GM19467 (cell line): ENCODE results near the gene ZNF607.
"Not testable (repeated sequence)": the region's sequence is repeated elsewhere in the genome, so short reads cannot be mapped to it uniquely, and the experiment has no call there.

Experiments
- ATAC-seq: cut with Tn5 transposase; IDR thresholded peaks from one replicate; pipeline ENCODE4 v1.9.1; 2021; ENCODE audit warnings: mild to moderate bottlenecking, moderate library complexity; ENCODE audit not compliant: unreplicated experiment

The ZNF607 gene

DNA sequence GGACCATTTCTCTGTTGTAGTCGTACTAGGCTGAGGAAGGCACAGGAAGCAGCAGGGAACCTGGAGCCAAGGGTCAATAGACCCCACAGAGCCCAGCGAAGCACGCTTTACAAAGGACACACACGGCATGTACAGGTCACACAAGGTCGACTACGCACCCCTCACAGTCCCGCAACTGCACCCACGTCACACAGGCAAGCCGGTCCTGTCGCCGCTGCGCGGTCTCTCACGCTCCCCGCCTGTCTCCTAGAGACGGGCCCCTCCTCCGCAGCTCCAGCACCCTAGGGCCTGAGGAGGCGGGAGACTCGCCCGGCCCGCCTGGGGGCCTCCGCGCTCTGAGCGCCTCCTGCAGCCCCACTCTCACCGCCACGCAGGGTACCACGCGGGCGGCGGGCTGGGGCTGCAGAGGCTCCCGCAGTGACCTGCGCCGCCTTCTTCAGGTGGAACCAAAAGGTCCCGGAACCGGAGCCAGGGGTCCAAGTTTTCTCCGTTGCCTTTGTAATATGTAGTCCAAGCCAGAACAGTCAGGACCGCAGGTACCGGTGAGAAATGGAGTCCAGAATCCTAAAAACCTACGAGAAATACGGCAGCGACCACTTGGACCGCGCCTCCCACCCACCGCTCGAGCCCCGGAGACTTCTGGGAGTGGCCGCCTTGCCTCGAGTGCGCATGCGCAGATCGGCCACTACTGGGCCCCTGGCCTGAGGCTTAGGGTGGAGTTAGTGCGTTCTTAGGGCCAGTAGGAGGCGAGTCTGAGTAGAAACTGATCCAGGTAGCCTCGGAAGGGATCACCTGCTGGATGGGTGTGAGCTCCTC lies at the start of gene ZNF607:
TSS of gene ZNF607 (minus strand) at position 651 of the 816 bp plus-strand sequence. CDS start 8,143 bp downstream, outside the sequence.
- peak; percentile 87 for ATAC-seq

DNA sequence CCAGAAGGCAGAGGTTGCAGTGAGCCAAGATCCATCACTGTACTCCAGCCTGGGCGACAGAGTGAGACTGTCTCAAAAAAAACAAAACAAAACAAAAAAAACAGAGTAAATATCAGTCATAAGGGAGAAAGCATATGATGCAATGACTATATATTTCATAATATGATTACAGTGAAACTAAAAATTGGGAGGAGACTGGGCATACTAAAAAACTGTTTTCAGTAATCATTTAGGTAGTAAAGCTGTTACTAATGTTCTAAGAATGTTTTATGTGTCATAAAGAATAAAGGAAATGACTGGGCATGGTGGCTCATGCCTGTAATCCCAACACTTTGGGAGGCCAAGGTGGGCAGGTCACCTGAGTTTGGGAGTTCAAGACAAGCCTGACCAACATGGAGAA lies 43.9 kb upstream of the ZNF607 start:
- ATAC-seq = no peak

DNA sequence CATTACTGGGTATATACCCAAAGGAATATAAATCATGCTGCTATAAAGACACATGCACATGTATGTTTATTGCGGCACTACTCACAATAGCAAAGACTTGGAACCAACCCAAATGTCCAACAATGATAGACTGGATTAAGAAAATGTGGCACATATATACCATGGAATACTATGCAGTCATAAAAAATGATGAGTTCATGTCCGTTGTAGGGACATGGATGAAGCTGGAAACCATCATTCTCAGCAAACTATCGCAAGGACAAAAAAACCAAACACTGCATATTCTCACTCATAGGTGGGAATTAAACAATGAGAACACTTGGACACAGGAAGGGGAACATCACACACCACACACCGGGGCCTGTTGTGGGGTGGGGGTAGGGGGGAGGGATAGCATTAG lies 38.1 kb upstream of the ZNF607 start:
- not testable (repeated sequence) for ATAC-seq

DNA sequence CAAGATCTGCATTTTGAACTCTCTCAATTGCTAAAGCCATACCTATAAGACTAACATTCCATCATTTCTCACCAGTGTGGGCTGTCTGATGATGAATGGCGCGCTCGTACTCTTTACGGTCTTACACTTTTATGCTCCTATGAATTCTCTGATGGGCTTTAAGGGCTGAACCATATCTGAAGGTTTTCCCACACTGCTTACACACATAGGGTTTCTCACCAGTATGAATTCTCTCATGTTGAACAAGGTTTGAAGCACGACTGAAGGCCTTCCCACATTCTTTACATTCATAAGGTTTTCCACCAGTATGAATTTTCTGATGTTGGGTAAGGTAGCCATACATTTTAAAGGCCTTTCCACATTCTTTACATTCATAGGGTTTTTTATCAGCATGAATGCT lies 18.8 kb upstream of the ZNF607 start:
- ATAC-seq = no peak

DNA sequence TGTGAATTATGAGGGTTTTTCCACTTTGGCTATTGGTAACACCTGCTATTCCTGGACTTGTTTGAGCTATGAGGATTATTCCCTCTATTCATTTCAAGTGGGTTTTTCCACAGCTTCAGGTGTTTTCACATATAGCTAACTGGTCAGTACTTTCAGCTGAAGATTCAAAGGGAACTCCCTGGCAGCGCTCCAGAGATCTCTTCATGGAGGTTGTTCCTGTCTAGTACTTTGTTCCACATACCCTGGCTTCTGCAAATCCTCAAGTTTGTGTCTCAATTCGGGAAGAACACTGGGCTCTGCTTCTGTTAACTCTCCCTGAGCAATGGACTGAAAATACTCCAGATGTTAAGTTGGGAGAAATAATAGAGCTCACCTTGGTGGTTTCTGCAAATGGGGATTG lies 5.6 kb upstream of the ZNF607 start:
- ATAC-seq = no peak

DNA sequence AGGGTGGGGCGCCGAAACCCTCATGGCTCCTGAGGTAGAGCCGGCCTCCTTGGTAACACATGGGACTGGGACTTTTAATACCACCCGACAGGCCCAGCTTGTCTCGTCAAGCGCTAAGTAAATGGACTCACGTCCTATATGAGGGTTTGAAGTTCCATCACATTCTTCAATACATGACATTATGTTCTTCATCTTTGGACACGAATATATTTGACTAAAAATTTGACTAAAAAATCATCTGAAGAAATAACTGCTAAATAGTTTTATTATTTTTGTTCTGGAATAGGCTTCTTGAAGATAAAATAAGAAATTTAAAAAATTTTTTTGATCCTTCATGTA lies 335 bp upstream of the ZNF607 start:
- no peak for ATAC-seq

DNA sequence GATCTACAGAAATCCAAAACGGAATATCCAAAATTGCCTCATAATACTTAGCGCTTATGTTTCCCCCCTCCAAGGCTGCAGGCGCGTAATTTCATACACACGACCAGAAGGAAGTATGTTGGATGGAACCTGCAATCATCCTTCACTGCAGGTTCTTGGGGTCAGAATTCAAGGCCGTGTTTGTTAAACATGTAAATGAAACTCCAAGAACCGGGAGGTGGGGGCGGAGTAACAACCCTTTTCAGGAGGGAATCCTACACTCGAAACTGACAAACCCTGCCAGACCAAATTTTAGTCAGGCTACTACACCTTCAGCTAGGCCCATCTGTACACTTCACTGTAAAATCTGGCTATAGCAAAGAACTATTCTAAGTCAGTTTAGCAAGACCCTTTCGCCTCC lies 1.3 kb downstream of the ZNF607 start:
- no peak for ATAC-seq

DNA sequence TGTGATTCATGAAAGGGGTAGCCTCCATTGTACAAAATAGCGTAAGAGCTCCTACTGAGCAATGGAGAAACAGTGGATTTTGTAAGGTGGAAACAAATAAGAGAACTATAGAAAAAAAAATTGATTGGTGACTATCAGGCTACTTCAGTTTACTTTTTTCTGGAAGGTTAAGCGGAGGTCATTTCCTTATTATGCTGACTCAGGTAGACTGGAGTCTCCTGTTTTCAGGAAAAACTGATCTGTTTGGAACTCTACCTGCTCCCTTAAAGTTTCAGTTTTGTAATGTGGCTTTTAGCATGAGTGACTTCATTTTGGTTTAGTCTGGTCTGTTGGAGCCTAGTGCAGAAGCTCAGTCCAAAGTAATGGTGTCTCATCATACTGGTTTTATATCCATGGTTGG lies 3.4 kb downstream of the ZNF607 start:
- no peak for ATAC-seq

DNA sequence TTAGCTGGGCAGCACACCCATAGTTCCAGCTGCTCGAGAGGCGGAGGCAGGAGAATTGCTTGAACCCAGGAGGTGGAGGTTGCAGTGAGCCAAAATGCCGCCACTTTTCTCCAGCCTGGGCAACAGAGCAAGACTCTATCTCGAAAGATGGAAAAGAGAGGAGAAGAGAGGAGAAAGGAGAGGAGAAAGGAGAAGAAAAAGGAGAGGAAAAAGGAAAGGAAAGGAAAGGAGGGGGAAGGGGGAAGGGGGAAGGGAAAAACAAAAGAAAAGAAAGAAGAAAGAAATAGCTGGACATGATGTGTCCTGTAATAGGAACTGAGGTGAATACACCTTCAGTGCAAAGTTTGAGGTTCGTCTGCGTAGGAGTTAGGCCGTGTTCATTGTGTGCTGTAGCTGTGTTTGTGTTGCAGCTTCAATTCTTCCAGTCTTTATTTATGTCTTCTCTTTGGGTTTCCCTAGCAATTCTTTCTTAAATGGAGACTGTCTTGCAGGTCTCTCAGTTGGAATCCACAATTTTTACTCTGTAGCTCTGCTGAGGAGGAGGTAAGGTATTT lies 13.4 kb downstream of the ZNF607 start:
- no peak for ATAC-seq

DNA sequence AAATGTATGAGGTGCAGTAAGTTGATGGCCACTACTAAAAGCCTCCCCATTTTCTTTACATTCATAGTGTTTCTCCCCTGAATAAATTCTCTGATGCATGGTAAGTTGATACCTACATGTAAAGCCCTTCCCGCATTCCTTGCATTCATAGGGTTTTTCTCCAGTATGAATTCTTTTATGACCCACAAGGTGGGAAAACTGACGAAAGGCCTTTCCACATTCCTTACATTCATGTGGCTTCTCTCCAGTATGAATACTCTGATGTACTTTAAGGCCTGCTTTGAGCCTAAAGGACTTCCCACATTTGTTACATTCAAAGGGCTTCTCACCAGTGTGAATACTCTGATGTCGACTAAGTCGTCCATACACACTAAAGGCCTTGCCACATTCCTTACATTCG lies 20.5 kb downstream of the ZNF607 start:
- ATAC-seq = no peak

DNA sequence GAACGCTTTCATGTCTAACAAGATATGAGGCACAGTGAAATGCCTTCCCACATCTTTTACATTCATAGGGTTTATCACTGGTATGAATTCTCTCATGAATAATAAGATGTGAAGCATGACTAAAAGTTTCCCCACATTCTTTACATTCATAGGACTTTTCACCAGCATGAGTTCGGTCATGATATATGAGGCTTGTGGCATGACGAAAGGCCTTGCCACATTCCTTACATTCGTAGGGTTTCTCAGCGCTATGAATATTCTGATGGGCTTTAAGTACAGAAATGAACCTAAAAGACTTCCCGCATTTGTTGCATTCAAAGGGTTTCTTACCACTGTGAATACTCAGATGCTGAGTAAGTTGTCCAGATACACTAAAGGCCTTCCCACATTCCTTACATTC lies 21.3 kb downstream of the ZNF607 start:
- ATAC-seq = no peak

DNA sequence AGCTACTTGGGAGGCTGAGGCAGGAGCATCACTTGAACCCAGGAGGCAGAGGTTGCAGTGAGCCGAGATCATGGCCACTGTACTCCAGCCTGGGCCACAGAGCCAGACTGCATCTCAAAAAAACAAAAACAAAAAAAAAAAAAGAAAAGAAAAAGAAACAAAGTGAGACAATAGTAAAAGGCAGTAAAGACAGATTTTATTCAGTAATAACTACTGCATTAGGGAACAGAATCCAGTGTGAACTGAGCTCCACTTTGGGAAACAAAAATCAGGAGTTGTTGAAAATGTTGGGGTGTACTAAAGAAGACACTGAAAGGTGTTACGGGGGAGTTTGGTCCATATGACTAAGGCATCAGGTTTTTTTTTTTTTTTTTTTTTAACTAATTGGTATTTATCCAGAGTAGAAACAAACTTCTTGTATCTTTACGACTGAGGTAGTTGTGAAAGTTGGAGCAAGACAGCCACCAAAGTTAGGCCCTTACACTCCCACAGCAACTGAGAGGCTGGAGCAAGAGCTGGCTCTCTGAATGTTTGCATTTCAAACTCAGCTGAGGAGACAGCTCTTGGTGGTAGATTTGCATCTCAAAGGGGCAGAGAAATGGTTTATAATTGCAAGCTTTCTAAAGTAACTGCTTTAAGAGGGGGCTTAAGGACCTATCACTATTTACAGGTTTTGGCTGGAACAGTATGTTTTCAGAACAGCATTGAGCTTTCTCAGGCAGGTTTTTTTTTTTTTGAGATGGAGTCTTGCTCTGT lies 24.2 kb downstream of the ZNF607 start:
- no peak for ATAC-seq

DNA sequence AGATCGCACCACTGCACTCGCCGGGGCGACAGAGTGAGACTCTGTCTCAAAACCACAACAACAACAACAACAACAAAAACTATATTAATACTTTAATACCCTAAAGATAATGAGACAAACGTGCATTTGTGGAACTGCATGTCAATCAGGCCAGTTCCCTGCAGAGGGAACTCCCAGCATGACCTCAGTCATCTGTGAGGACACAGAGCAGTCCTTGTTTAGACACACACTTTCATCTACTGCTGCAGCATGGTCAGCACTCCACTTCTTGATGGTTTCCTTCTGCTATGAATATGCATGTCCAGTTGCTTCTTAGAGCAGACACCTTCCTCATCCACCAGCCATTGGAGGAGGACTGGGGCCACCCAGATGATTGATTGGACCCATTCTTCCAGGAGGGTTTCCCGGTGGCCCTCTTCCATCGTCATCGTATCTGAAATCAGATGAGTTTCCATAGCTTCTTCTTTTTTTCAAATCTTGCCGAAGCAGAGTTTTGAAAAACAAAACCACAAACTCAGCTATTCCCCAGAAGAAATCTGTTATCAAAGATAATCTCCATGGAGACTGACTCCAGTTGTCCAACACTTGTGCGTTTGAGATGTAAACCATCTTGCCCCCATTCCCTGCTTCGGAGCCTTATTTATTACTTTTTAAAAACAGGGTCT lies 26.5 kb downstream of the ZNF607 start:
- no peak for ATAC-seq

DNA sequence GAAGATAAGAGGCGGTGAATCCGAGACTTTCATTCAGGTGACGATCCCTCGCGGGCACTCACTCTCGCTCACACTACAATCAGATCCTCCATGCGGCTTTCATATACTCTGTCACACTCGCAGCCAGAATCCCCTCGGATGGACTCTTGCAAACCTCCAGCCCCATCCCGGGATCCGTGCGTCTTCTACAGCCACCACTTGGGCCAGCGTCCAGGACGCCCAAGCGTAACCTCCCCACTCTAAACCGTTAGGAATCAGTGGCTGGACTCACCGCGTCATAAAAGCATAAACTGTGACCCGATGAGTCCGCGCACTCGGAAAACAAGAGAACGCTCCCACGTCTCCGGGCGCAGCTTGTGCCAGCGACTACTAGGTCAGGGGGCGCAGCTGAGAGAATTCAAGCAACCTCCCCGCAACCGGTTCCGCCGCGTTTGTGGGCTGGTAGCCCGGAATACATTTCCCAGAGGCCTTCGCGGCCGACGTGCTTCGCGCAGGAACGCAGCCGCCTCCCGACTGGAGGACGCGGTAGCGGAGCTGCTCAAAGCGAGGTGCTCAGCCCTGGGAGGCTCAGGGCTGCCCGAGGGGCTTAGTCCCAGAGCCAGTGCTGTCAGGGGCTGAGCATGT lies 27.6 kb downstream of the ZNF607 start:
- no peak for ATAC-seq

DNA sequence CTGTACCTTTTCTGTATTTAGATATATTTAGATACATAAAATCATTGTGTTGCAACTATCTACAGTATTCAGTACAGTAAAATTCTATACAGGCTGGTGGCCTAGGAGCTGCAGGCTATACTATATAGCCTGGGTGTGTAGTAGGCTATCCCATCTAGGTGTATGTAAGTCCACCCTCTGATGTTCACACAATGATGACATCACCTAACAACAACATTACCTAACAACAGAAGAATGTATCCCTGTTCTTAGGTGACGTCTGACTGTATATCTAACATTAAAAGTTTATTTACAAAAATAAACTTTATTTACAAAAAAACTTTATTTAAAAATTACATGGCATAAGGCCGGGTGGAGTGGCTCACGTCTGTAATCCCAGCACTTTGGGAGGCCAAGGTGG lies 36.0 kb downstream of the ZNF607 start:
- ATAC-seq = no peak

DNA sequence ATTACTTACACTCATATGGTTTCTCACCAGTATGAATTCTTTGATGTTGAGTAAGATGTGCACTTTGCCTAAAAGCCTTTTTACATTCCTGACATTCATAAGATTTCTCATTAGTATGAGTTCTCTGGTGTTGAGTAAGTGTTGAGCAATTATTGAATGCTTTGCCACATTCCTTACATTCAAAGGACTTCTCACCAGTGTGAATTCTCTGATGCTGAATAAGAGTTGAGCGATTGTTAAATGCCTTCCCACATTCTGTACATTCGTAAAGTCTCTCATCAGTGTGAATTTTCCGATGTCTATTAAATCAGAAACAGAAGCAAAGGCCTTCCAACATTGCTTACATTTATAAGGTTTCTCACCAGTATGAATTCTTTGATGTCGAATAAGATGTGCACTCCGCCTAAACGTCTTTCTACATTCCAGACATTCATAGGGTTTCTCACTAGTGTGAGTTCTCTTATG lies 50.1 kb downstream of the ZNF607 start:
- no peak for ATAC-seq

DNA sequence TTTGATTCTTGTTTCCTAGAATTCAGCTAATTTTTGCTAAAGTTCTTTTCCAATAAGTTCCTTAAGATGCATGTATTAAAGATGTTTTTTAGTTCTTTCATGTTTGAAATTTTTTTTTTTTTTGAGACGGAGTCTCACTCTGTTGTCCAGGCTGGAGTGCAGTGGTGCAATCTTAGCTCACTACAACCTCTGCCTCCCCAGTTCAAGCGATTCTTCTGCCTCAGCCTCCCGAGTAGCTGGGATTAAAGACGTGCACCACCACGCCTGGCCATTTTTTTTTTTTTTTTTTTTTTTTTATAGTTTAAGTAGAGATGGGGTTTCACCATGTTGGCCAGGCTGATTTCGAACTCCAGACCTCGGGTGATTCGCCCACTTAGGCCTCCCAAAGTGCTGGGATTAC lies 62.4 kb downstream of the ZNF607 start:
- not testable (repeated sequence) for ATAC-seq

DNA sequence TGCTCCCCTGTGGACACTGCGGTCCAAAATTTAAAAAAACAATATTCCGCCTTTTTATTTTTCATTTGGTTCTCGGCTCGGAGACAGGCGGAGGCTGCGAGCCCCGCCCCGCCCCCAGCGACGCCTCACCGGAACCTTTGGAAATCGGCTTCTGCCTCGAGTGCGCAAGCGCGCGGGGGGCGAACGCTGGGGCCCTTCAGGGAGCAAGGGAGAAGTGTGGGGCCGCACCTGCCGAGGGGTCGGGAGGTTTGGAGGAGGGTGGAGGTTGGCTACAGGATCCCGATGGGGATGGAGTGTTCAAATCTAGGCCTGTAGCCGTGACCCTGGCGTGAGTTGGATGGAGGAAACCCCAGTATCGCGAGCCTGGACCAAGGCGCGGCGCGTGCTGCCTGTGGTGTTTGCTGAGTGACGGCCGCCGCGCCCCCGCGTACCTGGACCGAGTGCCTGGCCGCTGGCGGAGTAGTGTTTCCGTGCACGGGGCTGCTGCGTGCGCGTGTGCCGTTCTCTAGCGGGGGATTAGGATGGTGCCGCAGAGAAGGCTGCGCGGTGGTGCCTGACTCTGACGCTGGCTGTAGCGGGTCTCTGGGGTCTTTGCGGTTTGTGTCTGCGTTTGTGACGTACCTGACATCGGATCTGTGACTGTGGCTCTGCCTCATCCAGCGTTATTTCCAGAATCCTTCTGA lies 63.7 kb downstream of the ZNF607 start:
- peak; percentile 60 for ATAC-seq

DNA sequence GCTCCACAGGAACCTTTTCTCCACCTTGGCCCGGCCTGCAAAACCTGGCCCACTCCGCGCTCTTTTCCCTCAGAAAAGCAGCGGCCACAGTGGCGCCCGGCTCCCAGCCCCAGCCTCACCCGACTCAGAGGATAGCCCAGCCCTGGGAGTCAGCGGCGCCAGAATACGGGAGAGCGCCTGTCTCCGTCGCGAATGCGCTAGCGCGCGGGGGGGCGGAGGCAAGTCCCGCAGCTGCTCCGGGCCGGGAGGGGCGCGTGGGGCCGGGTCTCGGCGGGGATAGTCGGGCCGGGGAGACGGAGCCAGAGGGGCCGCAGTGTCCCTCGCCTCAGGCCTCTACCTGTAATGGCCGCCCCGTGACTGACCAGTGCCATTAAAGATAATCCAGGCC lies 64.3 kb downstream of the ZNF607 start, which contains the start of gene ZFP30:
TSS of gene ZFP30 (minus strand) at position 165 of the 388 bp plus-strand sequence. CDS start 7,643 bp downstream, outside the sequence.
- ATAC-seq = peak; percentile 44

DNA sequence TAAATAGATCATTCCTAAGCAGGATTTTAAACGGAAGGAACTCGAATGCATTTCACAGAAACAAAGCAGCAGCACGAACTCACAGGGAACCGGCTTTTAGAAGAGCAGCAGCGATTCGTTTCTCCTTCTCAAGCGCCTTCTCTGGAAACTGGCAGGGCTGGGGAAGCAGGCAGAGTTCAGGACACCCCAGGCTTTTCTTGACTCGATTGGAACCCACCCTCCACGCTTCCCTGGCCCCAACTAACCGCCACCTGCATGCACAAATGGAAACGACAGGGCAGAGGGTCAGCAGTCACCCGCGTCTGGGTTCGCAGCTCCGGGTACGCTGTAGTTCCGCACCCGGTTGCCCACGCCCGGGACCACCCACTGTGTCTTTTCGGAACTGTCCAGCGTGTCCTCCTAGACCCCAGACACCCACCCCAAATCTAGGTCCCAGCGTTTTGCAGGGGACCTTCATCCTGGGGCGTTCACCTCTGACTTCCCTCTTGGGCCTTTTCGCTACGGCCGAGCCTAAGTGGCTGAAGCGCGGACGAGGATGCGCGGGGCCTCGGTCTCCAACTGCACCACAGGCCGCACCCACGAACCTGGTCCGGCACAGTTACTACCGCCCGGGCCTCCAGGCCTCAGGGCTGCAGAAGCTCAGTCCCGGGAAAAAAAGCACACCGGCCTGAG lies 64.8 kb downstream of the ZNF607 start:
- peak; percentile 33 for ATAC-seq
